ENCODE measurements around the gene LRRK1.

DNA sequence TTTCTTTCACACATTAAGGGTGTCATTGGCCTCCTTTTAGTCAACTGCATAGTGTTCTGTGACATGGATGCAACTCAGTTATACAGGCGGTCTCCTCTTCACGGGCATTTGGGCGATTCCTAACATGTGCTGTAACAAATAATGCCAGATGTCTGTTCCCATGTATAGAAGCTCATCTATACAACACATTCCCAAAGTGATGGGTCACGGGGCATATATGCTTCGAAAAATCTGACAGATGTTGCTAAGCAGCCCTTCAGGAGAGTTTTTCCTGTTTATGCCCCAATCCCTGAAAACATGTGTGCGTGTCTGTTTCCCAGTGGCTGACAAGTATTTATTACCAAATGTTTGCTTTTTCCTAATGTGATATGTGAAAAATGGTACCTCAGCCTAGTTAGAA lies 25.8 kb downstream of the LRRK1 start:
- TF ChIP-seq POLR2AphosphoS5 (IDR thresholded peaks at IDR 0.05) (no peak), POLR2A (IDR thresholded peaks at IDR 0.05) (no peak)
- TF ChIP-seq, protein P1, sequence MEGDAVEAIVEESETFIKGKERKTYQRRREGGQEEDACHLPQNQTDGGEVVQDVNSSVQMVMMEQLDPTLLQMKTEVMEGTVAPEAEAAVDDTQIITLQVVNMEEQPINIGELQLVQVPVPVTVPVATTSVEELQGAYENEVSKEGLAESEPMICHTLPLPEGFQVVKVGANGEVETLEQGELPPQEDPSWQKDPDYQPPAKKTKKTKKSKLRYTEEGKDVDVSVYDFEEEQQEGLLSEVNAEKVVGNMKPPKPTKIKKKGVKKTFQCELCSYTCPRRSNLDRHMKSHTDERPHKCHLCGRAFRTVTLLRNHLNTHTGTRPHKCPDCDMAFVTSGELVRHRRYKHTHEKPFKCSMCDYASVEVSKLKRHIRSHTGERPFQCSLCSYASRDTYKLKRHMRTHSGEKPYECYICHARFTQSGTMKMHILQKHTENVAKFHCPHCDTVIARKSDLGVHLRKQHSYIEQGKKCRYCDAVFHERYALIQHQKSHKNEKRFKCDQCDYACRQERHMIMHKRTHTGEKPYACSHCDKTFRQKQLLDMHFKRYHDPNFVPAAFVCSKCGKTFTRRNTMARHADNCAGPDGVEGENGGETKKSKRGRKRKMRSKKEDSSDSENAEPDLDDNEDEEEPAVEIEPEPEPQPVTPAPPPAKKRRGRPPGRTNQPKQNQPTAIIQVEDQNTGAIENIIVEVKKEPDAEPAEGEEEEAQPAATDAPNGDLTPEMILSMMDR (IDR thresholded peaks at IDR 0.05) = no peak

Data from transverse colon (tissue), 4 donors.